Right lobe of liver (tissue), 6 donors: ENCODE data around the gene UPF3B. TPM values are rescaled to one million over a fixed set of nuclear protein-coding genes. Genes with fewer than 3 reads are reported as not detected.
A peak's percentile ranks its signal among the peaks of the same experiment; 100 is the strongest.

ENCODE experiments used
- ATAC-seq, 4 donors: fragments of 200-7000 bp; cut with Tn5 transposase; one replicate each; pipeline ENCODE4 v1.9.1; 2020; ENCODE audit warnings: mild to moderate bottlenecking in 4 of 4, moderate library complexity in 4 of 4
- DNase-seq, 3 donors: peaks; one replicate each; pipeline ENCODE4 v3.0.0-alpha.2; 2020
- H3K27ac ChIP-seq, 3 donors: fragments of 200-600 bp; one replicate each; pipeline ENCODE4 v1.8.0; 2022
- H3K27me3 ChIP-seq, 2 donors: fragments of 200-600 bp; one replicate each; pipeline ENCODE4 v1.8.0; 2022
- H3K36me3 ChIP-seq, 4 donors: fragments of 200-600 bp; sonication (generic) in 1 of 4; one replicate each; pipeline versions ENCODE4 v1.5.1 to v1.8.0; 2017 to 2022; ENCODE audit warnings: control low read depth in 1 of 4
- H3K4me1 ChIP-seq, 4 donors: fragments of 200-600 bp; sonication (generic) in 1 of 4; one replicate each; pipeline versions ENCODE4 v1.5.1 to v1.8.0; 2017 to 2022; ENCODE audit warnings: control low read depth in 1 of 4
- H3K4me3 ChIP-seq, 3 donors: fragments of 200-600 bp; one replicate each; pipeline ENCODE4 v1.8.0; 2022
- H3K9me3 ChIP-seq, 4 donors: fragments of 200-600 bp; sonication (generic) in 1 of 4; one replicate each; pipeline versions ENCODE4 v1.5.1 to v1.8.0; 2017 to 2022; ENCODE audit warnings: control low read depth in 1 of 4
- POLR2A ChIP-seq: fragments of 450-650 bp; IDR thresholded peaks from one replicate; pipeline ENCODE4 v1.6.1; 2017; ENCODE audit warnings: antibody characterized with exemption, mild to moderate bottlenecking
- WGBS: methylation state at CpG from one replicate; pipeline ENCODE4 v1.1.6; 2018; ENCODE audit warnings: low coverage, low lambda C conversion rate; ENCODE audit not compliant: insufficient coverage; ENCODE audit errors: missing lambda C conversion rate; 5-methylcytosine and 5-hydroxymethylcytosine counted together
- intact Hi-C, 2 donors: fragments of 100-400 bp; cut with DNase I; formaldehyde crosslinking; loops; one replicate each; pipeline versions ENCODE4 v1.11.2 to v1.14.1; 2022
- small RNA-seq, 2 experiments: library from RNA; depleted of rRNA; stranded (forward); fragments of <200 nt; gene quantifications; one replicate each; pipeline ENCODE3, GENCODE V24; 2016
- total RNA-seq, 6 experiments: library from RNA; depleted of rRNA in 2 of 6; stranded (reverse); fragments of >200 nt in 2 of 6; fragmentation: NEBNext Ultra II Directional in 3 of 6; extraction: Animal tissue kit (Norgen Biotek cat#: 25700) in 3 of 6; gene quantifications; one replicate each; pipeline versions ENCODE4 v1.1.0 to v1.2.4, GENCODE V29; 2016 to 2023
- TF ChIP-seq, protein P1 (sequence below), 4 donors: fragments of 200-600 bp in 3 of 4; fragments of 450-650 bp in 1 of 4; IDR thresholded peaks; one replicate each; pipeline versions ENCODE4 v1.5.1 to v1.8.0; 2016 to 2022; ENCODE audit warnings: antibody characterized with exemption in 4 of 4, mild to moderate bottlenecking in 2 of 4
- donor health status: DM: no; HTN: yes; CAD: no.
- donor health status: DM: no; HTN: no; CAD: no.
- donor health status: DM: no; HTN: no; CAD: no.
- donor health status: DM: no; HTN: yes; CAD: no.
- donor health status: DM: no; HTN: yes; CAD: no.

The UPF3B gene
- total RNA-seq, 6 experiments from 2014 or later, result 1.9 to 3.5 (median 2.5) TPM

DNA sequence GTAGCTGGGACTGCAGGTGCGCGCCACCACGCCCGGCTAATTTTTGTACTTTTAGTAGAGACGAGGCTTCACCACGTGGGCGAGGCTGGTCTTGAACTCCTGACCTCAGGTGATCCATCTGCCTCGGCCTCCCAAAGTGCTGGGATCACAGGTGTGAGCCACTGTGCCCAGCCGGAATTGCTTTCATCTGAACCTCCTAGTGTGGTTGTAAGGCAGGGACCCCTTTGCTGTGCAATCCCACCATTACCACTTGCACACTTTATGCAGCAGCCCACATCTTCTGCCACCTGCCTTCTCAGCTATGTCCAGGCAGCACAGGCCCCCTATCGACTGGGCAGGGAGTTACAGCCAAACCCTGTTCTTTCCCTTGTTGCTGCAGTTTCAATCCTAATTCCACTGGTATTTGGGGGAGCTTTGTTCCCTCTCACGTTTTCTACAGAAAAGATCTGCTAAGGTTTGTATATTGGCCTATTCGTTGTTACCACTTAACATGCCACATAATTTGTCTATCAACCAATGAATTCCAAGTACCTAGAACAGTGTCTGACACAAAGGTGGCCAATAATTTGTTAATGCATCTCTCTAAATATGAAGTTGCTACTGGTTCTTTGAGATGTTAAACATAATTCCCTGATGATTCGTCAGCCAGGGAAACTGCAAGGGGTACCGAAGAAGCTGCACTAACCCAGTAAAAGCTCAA lies 67.9 kb downstream of the UPF3B start:
- WGBS, result 22% methylated on average over 5 of the region's 14 CpGs
- no peak for DNase-seq

More for the DNA sequence above, 67.9 kb downstream of the UPF3B start:
- TF ChIP-seq, protein P1, sequence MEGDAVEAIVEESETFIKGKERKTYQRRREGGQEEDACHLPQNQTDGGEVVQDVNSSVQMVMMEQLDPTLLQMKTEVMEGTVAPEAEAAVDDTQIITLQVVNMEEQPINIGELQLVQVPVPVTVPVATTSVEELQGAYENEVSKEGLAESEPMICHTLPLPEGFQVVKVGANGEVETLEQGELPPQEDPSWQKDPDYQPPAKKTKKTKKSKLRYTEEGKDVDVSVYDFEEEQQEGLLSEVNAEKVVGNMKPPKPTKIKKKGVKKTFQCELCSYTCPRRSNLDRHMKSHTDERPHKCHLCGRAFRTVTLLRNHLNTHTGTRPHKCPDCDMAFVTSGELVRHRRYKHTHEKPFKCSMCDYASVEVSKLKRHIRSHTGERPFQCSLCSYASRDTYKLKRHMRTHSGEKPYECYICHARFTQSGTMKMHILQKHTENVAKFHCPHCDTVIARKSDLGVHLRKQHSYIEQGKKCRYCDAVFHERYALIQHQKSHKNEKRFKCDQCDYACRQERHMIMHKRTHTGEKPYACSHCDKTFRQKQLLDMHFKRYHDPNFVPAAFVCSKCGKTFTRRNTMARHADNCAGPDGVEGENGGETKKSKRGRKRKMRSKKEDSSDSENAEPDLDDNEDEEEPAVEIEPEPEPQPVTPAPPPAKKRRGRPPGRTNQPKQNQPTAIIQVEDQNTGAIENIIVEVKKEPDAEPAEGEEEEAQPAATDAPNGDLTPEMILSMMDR (IDR thresholded peaks at IDR 0.05), result peak; percentile 28 to 45 (median 36)
- no peak for TF ChIP-seq POLR2A
- no peak overlapping the region for H3K27ac ChIP-seq
- peaks cover 0 to 31% (median 2%) of the 10 kb centered on the region in 4 donors for H3K36me3 ChIP-seq
- no peak overlapping the region for H3K4me3 ChIP-seq
- no peaks in the 10 kb centered on the region for H3K9me3 ChIP-seq
- H3K27me3 ChIP-seq, result no peaks in the 10 kb centered on the region
- intact Hi-C loops, result no loop called here
- H3K4me1 ChIP-seq, result peaks cover 0 to 6% (median 0%) of the 10 kb centered on the region in 4 donors
- peak; percentile 53 to 66 (median 64) for ATAC-seq

Small RNA genes within 50 kb of the gene (small RNA-seq; reads per million reads assigned to genes)
- 0 reads per million in 2 experiments for gene SNORA69

Other genes with a start within 250 kb of the UPF3B start
- gene NKRF, start 246.5 kb downstream of the UPF3B start, total RNA-seq, result 1 to 10 TPM; 3.0 to 4.4 (median 4.0) TPM
- 10 to 100 TPM; 12.7 to 25.6 (median 19.6) TPM for gene SEPTIN6, start 159.8 kb downstream of the UPF3B start, total RNA-seq
- 1 to 10 TPM in 1 of 6 experiments, under 1 TPM in 4, not detected in 1; 0.19 to 1.2 (median 0.29) TPM for gene SOWAHD, start 94.4 kb downstream of the UPF3B start, total RNA-seq
- gene RPL39, start 61.3 kb downstream of the UPF3B start, total RNA-seq, result 1,000 to 10,000 TPM in 2 of 6 experiments, 100 to 1,000 TPM in 4; 587 to 2,308 (median 667) TPM
- gene RNF113A, start 18.8 kb upstream of the UPF3B start, total RNA-seq, result 10 to 100 TPM in 2 of 6 experiments, 1 to 10 TPM in 4; 6.1 to 12.6 (median 7.5) TPM
- gene NDUFA1, start 18.9 kb upstream of the UPF3B start, total RNA-seq, result 10 to 100 TPM; 45.9 to 74.1 (median 65.1) TPM
- not detected for gene AKAP14, start 42.9 kb upstream of the UPF3B start, total RNA-seq
- gene NKAP, start 90.8 kb upstream of the UPF3B start, total RNA-seq, result 1 to 10 TPM; 3.3 to 4.4 (median 3.6) TPM
- not detected for gene RHOXF2B, start 224.7 kb upstream of the UPF3B start, total RNA-seq